NCI-H2081 treated with DMSO at 0.1 percent for 48 hours (cell line): ENCODE measurements around the gene TAF6L.
"Not testable (repeated sequence)": the region's sequence is repeated elsewhere in the genome, so short reads cannot be mapped to it uniquely, and the experiment has no call there.

Source experiments
- DNase-seq: peaks from one replicate; lab custom pipeline; 2025; lab: John Stamatoyannopoulos, UW

Gene TAF6L

GRCh38 chr11:62771144-62772021, at the start of gene TAF6L:
TAF6L (plus strand) TSS chr11:62771396; CDS start chr11:62775784, 4,388 bp downstream.
- DNase-seq, result peak; percentile 87

GRCh38 chr11:62721994-62722393, 49.2 kb upstream of the TAF6L start:
- no peak for DNase-seq

- no peak for DNase-seq
These were observed 47.0 kb upstream of the TAF6L start for GRCh38 chr11:62724171-62724570.

- DNase-seq, result no peak
These were observed 45.5 kb upstream of the TAF6L start for GRCh38 chr11:62725646-62726045.

- no peak for DNase-seq
These were observed 44.9 kb upstream of the TAF6L start for GRCh38 chr11:62726156-62726914.

GRCh38 chr11:62726915-62727164, 44.4 kb upstream of the TAF6L start:
- DNase-seq, result no peak

GRCh38 chr11:62727165-62727871, 43.9 kb upstream of the TAF6L start, which contains the start of gene HNRNPUL2:
HNRNPUL2 (minus strand) TSS chr11:62727457; CDS start chr11:62727156, 301 bp downstream.
- DNase-seq, result peak; percentile 94

- DNase-seq, result peak; percentile 85
These were observed 43.4 kb upstream of the TAF6L start for GRCh38 chr11:62727872-62728170.

- DNase-seq, result peak; percentile 59
These were observed 42.8 kb upstream of the TAF6L start, which contains the start of gene TTC9C for GRCh38 chr11:62728171-62728988. TTC9C (plus strand) TSS chr11:62728486; CDS start chr11:62728849, 363 bp downstream.

GRCh38 chr11:62730076-62730475, 41.1 kb upstream of the TAF6L start:
- not testable (repeated sequence) for DNase-seq

GRCh38 chr11:62732830-62733229, 38.4 kb upstream of the TAF6L start:
- no peak for DNase-seq

GRCh38 chr11:62737196-62737595, 34.0 kb upstream of the TAF6L start:
- DNase-seq, result no peak

- DNase-seq, result no peak
These were observed 23.6 kb upstream of the TAF6L start for GRCh38 chr11:62747475-62748160.

- DNase-seq, result not testable (repeated sequence)
These were observed 21.3 kb upstream of the TAF6L start for GRCh38 chr11:62749931-62750330.

GRCh38 chr11:62752177-62752785, 18.9 kb upstream of the TAF6L start:
- DNase-seq, result no peak

GRCh38 chr11:62752994-62753735, 18.0 kb upstream of the TAF6L start:
- no peak for DNase-seq

GRCh38 chr11:62753736-62754603, 17.2 kb upstream of the TAF6L start, which contains the start of gene ZBTB3:
ZBTB3 (minus strand) TSS chr11:62754160; CDS start chr11:62753664, 496 bp downstream.
- peak; percentile 99 for DNase-seq

- DNase-seq, result no peak
These were observed 16.0 kb upstream of the TAF6L start for GRCh38 chr11:62755086-62755615.
